ENCODE data around the gene VWA5B1.

- TF ChIP-seq CTCF (IDR thresholded peaks at IDR 0.05) (no peak), POLR2A (IDR thresholded peaks at IDR 0.05) (no peak), EP300 (IDR thresholded peaks at IDR 0.05) (no peak)
These were observed 104.6 kb downstream of the VWA5B1 start for GRCh38 chr1:20395255-20395654.
